ENCODE measurements around the gene MOB3C.

Gene MOB3C

DNA sequence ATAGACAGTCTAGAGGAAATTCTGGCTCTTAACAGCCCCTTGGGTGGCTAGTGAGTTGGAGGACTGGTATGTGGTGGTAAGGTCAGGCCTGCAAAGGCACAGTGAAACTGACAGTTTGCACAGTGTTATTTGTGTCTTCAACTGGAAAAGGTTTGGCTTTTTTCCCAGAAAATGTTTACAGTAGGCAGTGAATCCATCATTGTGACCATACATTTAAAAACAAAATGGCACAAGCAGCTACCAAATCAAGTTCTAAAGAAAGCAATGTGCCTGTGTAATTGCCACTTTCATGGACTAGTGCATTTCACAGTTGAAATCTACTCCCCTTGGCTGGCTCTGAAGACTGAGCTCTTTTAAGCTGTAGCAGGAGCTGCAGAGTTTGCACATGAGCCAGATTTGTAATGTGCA, 26.8 kb upstream of the MOB3C start:
- intact Hi-C loops (cut with DNase I), result no loop called here
- no peak for DNase-seq

DNA sequence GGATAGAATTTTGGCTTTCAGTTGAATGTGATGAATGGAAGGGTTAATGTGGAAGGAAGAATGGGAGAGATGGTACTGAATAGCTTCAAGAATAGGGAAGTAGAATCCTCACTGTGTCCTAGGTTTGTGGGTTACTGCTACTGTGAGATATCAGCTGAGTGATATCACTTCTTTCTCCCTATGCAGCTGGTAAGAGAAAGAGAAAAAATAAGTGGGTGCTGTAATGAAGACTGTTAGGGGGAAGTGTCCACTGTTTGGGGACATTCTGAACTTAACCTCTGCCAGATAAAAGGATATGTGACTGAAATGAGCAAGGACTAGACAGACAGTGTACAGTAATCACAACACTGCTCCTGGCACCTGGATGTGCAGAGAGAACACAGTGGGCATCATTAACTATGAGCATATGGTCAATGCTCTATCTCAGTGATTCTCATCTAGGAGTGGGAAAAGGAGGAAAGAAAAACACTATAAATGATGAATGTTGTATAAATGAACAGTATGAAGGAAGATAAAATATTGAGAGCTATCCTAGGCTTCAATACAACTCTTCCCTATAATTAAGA, 25.6 kb upstream of the MOB3C start:
- intact Hi-C loops (cut with DNase I), result no loop called here
- no peak for DNase-seq

DNA sequence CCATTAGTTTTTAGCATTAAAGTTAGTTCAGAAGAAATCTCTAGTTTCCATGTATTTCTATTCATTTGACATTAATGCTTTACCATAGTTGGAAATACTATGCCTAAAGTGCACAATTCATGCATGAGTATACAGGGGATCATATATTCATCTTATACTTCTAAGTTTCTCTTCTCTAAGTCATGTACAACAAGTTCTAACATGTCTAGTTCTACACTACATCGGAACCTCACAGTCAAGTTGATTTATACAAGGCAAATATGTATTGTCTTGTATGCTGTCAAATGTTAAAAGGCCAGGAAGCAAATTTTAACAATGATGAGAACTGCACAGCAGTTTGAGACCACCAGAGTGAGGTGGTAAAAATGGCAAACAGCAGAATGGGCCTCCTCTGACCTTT, 22.9 kb upstream of the MOB3C start:
- intact Hi-C loops (cut with DNase I), result no loop called here
- no peak for DNase-seq

DNA sequence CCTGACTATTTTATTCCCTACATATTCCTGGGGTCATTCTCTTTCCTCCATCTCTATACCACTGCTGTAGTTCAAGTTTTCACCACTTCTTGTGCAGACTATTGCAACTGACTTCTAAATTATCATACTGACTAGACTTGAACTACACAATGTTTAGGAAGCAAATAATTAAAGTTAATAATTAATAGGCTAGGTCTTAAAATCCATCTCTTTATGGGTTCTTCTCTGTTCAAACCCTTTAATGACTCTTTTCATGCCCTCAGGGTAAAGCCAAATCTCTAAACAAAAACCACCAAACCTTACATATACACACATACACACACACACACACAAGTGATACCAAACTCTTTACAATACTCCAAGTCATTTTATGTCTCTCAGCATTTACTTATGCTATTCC, 22.3 kb upstream of the MOB3C start:
- no peak for DNase-seq
- intact Hi-C loops (cut with DNase I), result no loop called here

DNA sequence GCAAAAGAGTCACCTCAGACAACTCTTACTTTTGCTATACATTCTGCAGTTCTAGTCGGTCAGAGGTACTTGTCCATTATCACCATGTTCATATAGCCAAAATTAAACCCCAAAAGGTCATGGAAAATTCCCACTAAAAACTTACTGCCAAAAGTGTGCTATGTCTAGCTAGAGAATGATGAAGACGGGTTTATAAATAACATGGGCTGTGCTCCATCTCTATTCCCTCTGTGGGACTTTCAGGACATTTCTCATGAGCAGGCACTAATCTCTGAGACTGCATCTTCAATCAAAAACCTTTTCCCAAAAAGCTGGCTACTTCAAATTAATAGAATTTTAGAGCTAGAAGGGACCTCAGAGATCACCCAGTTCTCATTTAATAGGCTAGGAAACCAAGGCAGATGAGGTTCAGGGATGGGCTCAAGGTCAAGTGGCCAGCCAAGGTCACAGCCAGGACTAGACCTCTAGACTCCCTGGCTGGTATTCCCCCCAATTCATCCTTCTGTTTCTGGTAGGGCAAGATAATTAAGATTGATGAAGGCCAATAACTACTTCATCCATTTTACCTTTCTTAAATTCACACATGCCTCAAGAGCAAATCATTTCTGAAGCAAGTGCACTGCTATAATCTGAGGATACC, 21.0 kb upstream of the MOB3C start:
- no peak for DNase-seq
- intact Hi-C loops (cut with DNase I), result no loop called here

DNA sequence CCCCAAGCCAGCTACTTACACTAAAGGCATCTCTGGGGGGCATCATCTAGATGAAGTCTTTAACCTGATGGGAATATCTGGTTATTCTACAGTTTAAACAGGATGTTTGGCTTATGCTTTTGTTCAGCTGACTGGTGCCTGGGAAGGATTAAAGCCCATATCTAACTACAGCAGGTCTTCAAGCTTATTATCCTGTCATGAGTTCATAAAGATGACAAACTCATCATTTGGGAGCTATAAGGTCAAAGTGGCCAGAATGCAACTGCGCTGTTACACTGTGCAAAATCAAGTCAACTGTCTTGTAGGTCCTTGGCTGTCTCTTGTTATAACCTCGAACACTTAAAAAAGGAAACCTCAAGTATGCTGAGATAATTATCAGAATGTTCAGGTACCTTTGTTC, 18.6 kb upstream of the MOB3C start:
- intact Hi-C loops (cut with DNase I), result no loop called here
- DNase-seq, result no peak

DNA sequence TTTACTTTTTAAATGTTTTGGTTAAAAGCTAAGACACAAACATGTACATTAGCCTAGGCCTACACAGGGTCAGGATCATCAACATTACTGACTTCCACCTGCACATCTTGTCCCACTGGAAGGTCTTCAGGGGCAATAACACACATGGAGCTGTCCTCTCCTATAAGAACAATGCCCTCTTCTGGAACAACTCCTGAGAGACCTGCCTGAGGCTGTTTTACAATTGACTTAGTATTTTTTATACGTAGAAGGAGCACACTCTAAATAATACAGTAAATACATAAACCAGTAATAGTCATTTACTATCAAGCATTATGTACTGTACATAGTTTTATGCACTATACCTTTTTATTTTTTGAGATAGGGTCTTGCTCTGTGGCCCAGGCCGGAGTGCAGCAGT, 14.1 kb upstream of the MOB3C start:
- intact Hi-C loops (cut with DNase I), result no loop called here
- peak in 1 of 42 donors; percentile 4 for DNase-seq

DNA sequence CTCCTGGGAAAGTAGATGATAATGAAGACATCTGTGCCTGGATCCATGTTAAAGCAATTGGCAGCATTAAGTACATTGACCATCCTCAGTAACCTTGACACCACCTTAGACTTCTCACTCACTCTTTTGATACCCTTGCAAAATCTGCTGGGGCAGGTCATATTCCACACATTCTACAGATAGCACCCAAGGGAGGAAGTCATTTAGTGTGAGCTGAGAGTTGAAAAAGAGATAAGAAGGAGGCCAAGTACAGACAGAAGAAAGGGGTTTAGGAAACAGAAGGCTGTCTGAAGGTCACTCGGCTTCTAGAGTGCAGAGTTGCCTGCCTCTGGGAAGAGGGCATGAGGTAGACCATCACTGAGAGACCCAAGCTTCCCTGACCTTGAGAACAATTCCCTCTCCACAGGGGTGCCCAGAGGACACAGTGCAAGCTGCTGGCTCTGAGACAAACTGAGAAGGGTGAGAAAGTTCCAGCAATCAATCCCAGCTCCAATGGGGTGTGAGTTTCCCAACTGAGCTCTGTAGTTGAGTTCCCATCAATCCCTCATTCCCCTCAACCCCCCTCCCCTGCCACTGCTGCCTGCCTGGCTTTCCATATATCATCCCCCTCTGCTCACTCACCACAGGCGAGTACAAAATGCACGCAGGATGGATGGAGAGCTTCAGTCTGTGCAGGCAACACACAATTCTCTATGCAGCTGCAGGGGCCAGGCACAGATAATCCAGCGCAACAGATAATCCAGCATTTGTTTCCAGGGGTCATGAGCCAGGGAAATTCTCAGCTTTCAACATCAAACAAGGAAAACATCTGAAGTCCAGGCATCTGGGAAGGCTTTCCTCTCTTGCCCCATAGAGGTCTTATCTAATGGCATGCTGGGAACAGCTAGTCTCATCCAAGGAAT, 7.4 kb upstream of the MOB3C start:
- intact Hi-C loops (cut with DNase I), result no loop called here
- DNase-seq, result peak in 2 of 42 donors; percentile 4 to 10

DNA sequence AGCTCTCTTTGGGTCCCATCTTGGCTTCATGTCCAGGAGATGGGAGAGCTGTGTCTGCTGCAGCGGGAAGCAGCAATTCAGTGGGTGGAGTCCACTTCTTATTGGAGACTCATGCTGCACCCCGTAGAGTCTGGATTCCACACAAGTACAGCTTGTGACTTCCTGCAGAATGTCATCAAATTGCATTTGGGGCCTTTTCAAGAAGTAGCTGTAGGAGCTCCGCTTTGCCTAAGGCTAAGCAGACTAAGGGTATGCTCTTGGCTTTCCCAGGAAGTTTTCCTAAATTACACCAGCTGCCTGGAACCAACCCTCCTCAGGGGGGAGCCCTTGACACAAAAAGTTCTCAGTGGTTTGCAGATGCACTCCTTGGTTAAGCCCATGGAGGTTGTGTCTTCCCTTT, 5.7 kb upstream of the MOB3C start:
- peak in 17 of 42 donors; percentile 25 to 65 (median 49) for DNase-seq

DNA sequence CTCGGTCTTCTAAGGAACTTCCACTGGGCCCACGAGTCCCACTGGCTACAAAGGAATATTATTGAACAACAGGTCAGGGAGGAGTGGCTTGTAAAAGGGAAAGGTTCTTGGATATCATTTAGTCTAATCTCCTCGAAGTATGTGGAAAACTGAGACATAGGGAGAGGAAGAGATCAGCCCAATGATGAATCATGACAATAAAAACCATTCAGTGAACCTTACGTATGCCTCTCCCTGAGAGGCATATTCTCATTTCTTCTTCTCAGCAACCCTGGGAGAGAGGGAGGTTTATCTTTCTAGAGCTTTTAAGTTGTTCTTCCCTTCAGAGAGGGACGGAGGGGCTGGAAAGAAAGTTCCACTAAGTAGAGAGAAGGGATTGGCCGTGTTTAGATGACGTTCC, 5.3 kb upstream of the MOB3C start:
- DNase-seq, result no peak
- intact Hi-C loops (cut with DNase I), result no loop called here

More for the DNA sequence above, 5.7 kb upstream of the MOB3C start:
- intact Hi-C loops (cut with DNase I), result no loop called here

DNA sequence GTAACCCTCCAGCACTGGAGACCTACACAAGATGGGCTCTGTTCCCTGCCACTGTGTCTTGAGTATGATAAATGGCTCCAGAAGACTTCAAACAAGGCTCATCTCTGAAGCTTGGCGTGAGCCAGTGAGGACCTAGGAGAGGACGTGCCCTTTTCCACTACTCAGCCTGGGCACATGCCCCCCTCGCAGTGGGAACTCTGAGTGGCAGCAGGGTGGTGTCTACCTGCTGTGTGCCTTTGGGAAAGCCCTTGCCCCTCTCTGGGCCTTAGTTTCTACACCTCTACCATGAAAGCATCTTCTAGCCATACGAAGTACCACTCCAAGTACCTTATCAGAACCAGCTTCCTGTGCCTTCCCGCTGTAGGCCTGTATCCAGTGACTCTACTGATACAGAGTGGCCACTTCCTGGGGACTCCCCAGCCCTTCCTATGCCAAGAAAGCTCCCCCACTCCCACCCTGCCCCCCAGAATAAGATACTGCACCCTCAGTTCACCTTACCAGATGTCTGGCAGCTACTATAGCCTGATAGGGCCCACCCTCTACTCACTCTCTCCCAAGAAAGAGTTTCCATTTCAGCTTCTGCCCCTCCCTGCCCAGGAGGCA, 3.1 kb upstream of the MOB3C start:
- intact Hi-C loops (cut with DNase I), result loop anchor here (10.0 kb wide), 1 partner anchor 45 kb away; the partner anchor contains the start of gene ATPAF1
- DNase-seq, result no peak

DNA sequence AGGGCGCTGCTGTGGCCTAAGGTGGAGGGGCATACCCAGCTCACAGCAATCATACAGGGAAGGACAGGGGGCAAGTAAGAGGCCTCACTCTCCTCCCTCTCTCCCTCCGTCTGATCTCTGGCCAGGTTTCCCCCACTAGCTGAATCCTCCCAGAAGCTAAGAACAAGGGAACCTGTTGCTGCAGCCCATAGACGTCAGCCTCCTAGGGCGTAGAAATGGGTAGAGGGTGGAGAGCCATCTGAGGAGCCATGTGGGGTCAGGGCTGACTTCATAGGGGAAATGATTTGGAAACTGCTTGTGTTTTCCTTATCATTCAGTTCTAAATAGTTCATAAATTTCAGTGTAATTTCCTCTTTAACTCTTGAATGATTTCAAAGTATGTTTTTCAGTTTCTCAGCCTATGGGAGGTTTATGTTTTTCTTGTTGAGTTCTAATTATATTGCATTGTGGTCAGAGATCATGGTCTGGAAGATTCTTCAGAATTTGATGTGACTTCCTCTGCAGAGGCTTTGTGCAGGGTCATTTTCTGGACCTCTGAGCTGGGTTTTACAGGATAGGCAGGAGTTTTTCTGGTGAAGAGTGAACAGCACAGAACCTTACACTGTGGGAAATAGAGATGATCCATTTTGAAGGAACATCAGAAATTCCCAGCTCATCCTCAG, 2.3 kb upstream of the MOB3C start:
- intact Hi-C loops (cut with DNase I), result loop anchor here (10.0 kb wide), 1 partner anchor 46 kb away; the partner anchor contains the start of gene ATPAF1
- DNase-seq, result no peak

DNA sequence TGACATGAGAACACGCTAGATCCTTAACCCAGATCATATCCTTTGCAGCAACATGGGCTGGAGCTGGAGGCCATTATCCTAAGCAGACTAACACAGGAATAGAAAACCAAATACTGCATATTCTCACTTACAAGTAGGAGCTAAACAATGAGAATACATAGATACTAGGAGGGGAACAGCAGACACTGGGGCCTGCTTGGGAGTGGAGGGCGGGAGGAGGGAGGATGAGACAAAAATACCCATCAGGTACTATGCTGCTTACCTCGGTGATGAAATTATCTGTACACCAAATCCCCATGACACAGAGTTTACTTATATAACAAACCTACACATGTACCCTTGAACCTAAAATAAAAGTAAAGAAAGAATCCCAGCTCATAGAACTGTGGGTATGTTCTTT, 1.2 kb upstream of the MOB3C start:
- DNase-seq, result peak in 22 of 42 donors; percentile 26 to 76 (median 49)
- intact Hi-C loops (cut with DNase I), result loop anchor here (10.0 kb wide), 1 partner anchor 47 kb away; the partner anchor contains the start of gene ATPAF1

DNA sequence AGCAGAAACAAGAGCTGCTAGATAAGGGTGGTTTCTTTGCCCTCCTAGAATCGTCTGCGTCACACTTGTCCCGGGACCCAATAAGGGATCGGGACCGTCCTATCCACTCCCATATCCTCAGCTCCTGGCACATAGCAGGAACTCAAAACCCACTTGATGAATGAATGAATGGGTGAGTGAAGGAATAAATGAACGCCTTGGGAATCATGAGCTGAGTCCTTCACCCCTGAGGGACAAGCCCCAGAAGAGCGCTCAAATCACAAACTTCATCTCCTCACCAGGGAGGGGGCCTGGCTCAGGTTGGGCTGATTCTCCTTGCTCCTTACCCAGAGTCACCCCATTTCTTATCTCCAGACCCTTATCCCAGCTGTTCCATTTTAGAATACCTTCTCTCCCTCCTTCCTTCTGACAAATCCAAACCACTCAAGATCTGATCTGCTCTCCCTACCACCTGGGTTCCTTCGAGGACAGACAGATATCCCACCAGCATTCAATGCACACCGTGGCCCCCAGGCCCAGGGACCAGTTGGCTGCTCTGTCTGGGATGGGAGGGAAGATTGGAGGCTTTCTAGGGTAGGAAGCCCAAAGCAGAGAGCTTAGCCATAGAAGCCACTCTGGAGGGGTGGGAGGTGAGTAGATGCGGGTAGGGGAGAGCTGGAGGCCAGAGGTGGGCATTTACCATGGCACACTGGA, 643 bp upstream of the MOB3C start:
- intact Hi-C loops (cut with DNase I), result loop anchor here (10.0 kb wide), 1 partner anchor 48 kb away; the partner anchor contains the start of gene ATPAF1
- no peak for DNase-seq

DNA sequence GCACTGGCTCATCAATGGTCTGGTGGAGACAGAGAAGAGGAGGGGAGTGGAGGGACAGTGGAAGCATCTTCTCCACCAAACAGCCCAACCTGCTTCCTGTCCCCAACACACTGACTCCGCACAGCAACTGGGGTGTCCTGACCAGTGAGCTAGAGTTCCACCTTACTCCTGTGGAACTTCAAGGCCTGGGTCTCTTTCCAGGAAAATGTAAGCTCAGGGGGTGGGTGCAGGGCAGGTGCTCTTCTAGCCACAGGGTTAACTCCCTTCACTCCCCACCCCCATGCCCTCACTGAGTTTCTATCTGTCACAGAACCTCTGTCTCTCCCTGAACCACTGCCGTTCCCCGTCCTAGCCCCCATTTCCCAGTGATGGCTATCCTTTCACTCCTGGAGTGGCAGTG, 876 bp downstream of the MOB3C start:
- no peak for DNase-seq
- intact Hi-C loops (cut with DNase I), result loop anchor here (10.0 kb wide), 1 partner anchor 49 kb away; the partner anchor contains the start of gene ATPAF1

DNA sequence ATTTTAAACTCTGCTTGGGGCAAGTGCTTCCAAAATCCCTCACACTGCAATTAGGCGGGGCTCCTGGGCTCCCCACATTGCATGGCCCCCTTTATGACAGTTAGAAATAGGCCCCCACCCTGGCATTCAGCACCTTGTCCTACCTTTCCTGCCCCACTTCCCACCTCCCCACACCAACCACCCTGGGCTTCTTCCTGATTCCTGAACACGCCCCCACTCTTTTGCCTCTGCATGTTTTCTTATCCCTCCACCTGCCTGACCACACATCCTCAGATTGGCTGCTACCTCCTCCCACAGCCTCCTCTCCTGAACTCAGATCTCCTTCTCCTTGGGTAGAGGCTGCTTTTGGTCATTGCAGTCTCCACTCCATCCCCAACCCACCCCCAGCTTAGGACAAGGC, 1.5 kb downstream of the MOB3C start:
- no peak for DNase-seq
- intact Hi-C loops (cut with DNase I), result loop anchor here (10.0 kb wide), 1 partner anchor 50 kb away; the partner anchor contains the start of gene ATPAF1

DNA sequence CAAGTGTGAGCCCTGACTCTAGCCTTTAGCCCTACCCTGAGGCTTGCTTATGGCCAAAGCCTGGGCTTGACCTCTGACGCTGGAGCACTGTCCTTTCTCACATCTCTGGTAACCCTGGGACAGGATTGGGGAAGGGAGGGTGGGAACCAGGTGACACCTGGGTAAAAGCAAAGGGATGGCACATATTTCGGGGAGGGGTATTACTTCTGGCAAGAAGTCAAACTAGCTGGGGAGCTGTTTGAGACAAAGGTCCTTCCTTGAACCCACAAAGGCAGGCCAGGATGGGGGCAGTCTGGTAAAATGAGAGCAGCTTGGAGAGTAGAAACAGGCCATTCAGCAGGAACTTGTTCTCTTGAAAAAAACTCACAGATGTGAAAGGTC, 2.0 kb downstream of the MOB3C start:
- DNase-seq, result no peak
- intact Hi-C loops (cut with DNase I), result loop anchor here (10.0 kb wide), 1 partner anchor 50 kb away; the partner anchor contains the start of gene ATPAF1

Data from head of caudate nucleus (tissue), 42 donors.